GM12878 (cell line): Measurements from ENCODE around the gene OXA1L.
"Not testable (repeated sequence)": the region's sequence is repeated elsewhere in the genome, so short reads cannot be mapped to it uniquely, and the experiment has no call there.

ENCODE experiments used
- CBX3 ChIP-seq: fragments of 200-600 bp; sonication (generic); IDR thresholded peaks from 2 replicates; pipeline ENCODE4 v1.6.1; 2016; ENCODE audit warnings: low read depth, borderline replicate concordance
- CTCF ChIP-seq, 3 experiments: IDR thresholded peaks in 2 of 3; conservative IDR thresholded peaks in 1 of 3; 2 replicates each; pipeline ENCODE4 v1.5.1; 2011; ENCODE audit warnings: low read depth in 3 of 3, low read length in 3 of 3, mild to moderate bottlenecking in 3 of 3, control low read depth in 2 of 3, moderate library complexity in 2 of 3, inconsistent platforms in 1 of 3, mixed read lengths in 1 of 3; ENCODE audit not compliant: control insufficient read depth in 2 of 3, insufficient read depth in 1 of 3; ENCODE audit errors: extremely low read depth in 1 of 3
- ELK1 ChIP-seq: IDR thresholded peaks from 2 replicates; pipeline ENCODE4 v1.6.1; 2012; ENCODE audit warnings: low read depth, low read length, improper control_type of control experiment
- EZH2 ChIP-seq: IDR thresholded peaks from 2 replicates; pipeline ENCODE4 v1.6.1; 2012; ENCODE audit warnings: low read depth, mild to moderate bottlenecking, control low read depth, inconsistent platforms, low read length, borderline replicate concordance; ENCODE audit not compliant: control insufficient read depth
- FOS ChIP-seq: IDR thresholded peaks from 3 replicates; pipeline ENCODE4 v1.6.1; 2011; ENCODE audit warnings: borderline replicate concordance; ENCODE audit not compliant: insufficient read length; ENCODE audit errors: extremely low read depth
- GABPA ChIP-seq: IDR thresholded peaks from 2 replicates; pipeline ENCODE4 v1.6.1; 2014; ENCODE audit warnings: antibody characterized with exemption, low read depth, mild to moderate bottlenecking, inconsistent platforms
- MXI1 ChIP-seq: fragments of 150-350 bp; IDR thresholded peaks from 2 replicates; pipeline ENCODE4 v1.6.1; 2011; ENCODE audit warnings: low read depth, mild to moderate bottlenecking, inconsistent platforms, low read length, improper control_type of control experiment
- SREBF2 ChIP-seq: IDR thresholded peaks from 2 replicates; pipeline ENCODE4 v1.6.1; 2012; ENCODE audit warnings: mild to moderate bottlenecking, low read length
- ZBTB33 ChIP-seq: fragments of 450-650 bp; IDR thresholded peaks from 2 replicates; pipeline ENCODE4 v1.6.1; 2017; ENCODE audit warnings: mild to moderate bottlenecking
- ZSCAN29 ChIP-seq: fragments of 450-650 bp; IDR thresholded peaks from 2 replicates; pipeline ENCODE4 v1.6.1; 2017; ENCODE audit warnings: mild to moderate bottlenecking, moderate library complexity

- not testable (repeated sequence) for TF ChIP-seq ZSCAN29; EZH2; CTCF (IDR thresholded peaks at IDR 0.05 in 2 of 3, conservative IDR thresholded peaks at IDR 0.05 in 1 of 3; ENCODE audit: control insufficient read depth in 2 of 3, extremely low read depth in 1 of 3, insufficient read depth in 1 of 3, low read depth in 3 of 3, low read length in 3 of 3); MXI1; GABPA; FOS; ZBTB33; SREBF2; ELK1; CBX3
Observed at GRCh38 chr14:22757972-22758650, 8.4 kb upstream of the OXA1L start.
